Neuronal stem cell (in vitro differentiated cells): Measurements from ENCODE around the gene YAE1.

ENCODE experiments used
- DNase-seq: peaks from one replicate; pipeline ENCODE4 v3.0.0-alpha.2; 2013; ENCODE audit warnings: low spot score
- H2AFZ ChIP-seq: one replicate; pipeline ENCODE4 v1.6.1; 2013; ENCODE audit warnings: mild to moderate bottlenecking, low read length, inconsistent platforms
- H2AK5ac ChIP-seq: 2 replicates; pipeline ENCODE4 v1.6.1; 2013; ENCODE audit warnings: low read depth, mild to moderate bottlenecking, inconsistent platforms, low read length, moderate library complexity, mixed read lengths
- H2BK120ac ChIP-seq: 2 replicates; pipeline ENCODE4 v1.6.1; 2013; ENCODE audit warnings: low read depth, mild to moderate bottlenecking, inconsistent platforms, low read length, moderate library complexity, mixed read lengths
- H2BK12ac ChIP-seq: one replicate; pipeline ENCODE4 v1.6.1; 2013; ENCODE audit warnings: low read length, inconsistent platforms
- H2BK15ac ChIP-seq: 2 replicates; pipeline ENCODE4 v1.6.1; 2013; ENCODE audit warnings: mild to moderate bottlenecking, low read length, inconsistent platforms, mixed read lengths
- H2BK5ac ChIP-seq: one replicate; pipeline ENCODE4 v1.6.1; 2013; ENCODE audit warnings: inconsistent platforms, mild to moderate bottlenecking, low read length, moderate library complexity
- H3K14ac ChIP-seq: one replicate; pipeline ENCODE4 v1.6.1; 2013; ENCODE audit warnings: low read length, inconsistent platforms
- H3K18ac ChIP-seq: 2 replicates; pipeline ENCODE4 v1.6.1; 2013; ENCODE audit warnings: low read length, inconsistent platforms
- H3K23ac ChIP-seq: 2 replicates; pipeline ENCODE4 v1.6.1; 2013; ENCODE audit warnings: low read depth, mild to moderate bottlenecking, mixed read lengths, low read length, inconsistent platforms; ENCODE audit not compliant: poor library complexity
- H3K27ac ChIP-seq: replicated peaks from 3 replicates; pipeline ENCODE4 v1.5.1; 2013; ENCODE audit warnings: low read length, inconsistent platforms
- H3K27me3 ChIP-seq, 3 experiments: 2 replicates each; pipeline ENCODE4 v1.6.1; 2013; ENCODE audit warnings: low read length in 3 of 3, mild to moderate bottlenecking in 2 of 3, inconsistent platforms in 1 of 3, low read depth in 1 of 3, mixed read lengths in 1 of 3, moderate library complexity in 1 of 3; ENCODE audit not compliant: control insufficient read depth in 3 of 3, insufficient read depth in 3 of 3
- H3K36me3 ChIP-seq, 2 donors: replicated peaks in 1 of 2; 2 replicates each; pipeline ENCODE4 v1.6.1; 2013; ENCODE audit warnings: low read length in 2 of 2; ENCODE audit not compliant: control insufficient read depth in 2 of 2, insufficient read depth in 2 of 2
- H3K4ac ChIP-seq: 2 replicates; pipeline ENCODE4 v1.6.1; 2013; ENCODE audit warnings: inconsistent platforms, mild to moderate bottlenecking, low read length, moderate library complexity
- H3K4me1 ChIP-seq, 2 donors: 1 replicate in 1 of 2; 2 replicates in 1 of 2; pipeline ENCODE4 v1.6.1; 2013; ENCODE audit warnings: low read length in 2 of 2, low read depth in 1 of 2; ENCODE audit not compliant: control insufficient read depth in 2 of 2, insufficient read depth in 1 of 2
- H3K4me2 ChIP-seq: one replicate; pipeline ENCODE4 v1.6.1; 2013; ENCODE audit warnings: mild to moderate bottlenecking, low read length, inconsistent platforms; ENCODE audit not compliant: insufficient read depth, poor library complexity, severe bottlenecking
- H3K4me3 ChIP-seq, 2 donors: 2 replicates each; pipeline ENCODE4 v1.5.1; 2013; ENCODE audit warnings: low read length in 2 of 2, mild to moderate bottlenecking in 2 of 2, inconsistent platforms in 1 of 2, moderate library complexity in 1 of 2
- H3K79me1 ChIP-seq: one replicate; pipeline ENCODE4 v1.6.1; 2013; ENCODE audit warnings: low read depth, mild to moderate bottlenecking, inconsistent platforms, low read length, moderate library complexity
- H3K9ac ChIP-seq: one replicate; pipeline ENCODE4 v1.6.1; 2013; ENCODE audit warnings: mild to moderate bottlenecking, low read depth, low read length, inconsistent platforms; ENCODE audit not compliant: poor library complexity
- H3K9me3 ChIP-seq, 2 donors: replicated peaks in 1 of 2; 2 replicates each; pipeline versions ENCODE3 to v1.6.1; 2013; ENCODE audit warnings: low read length in 2 of 2, mild to moderate bottlenecking in 2 of 2, inconsistent platforms in 1 of 2, low read depth in 1 of 2, mixed read lengths in 1 of 2, moderate library complexity in 1 of 2; ENCODE audit not compliant: control insufficient read depth in 2 of 2, insufficient read depth in 1 of 2
- H4K8ac ChIP-seq: one replicate; pipeline ENCODE4 v1.6.1; 2013; ENCODE audit warnings: low read depth, mild to moderate bottlenecking, inconsistent platforms, low read length, moderate library complexity
- H4K91ac ChIP-seq: one replicate; pipeline ENCODE4 v1.6.1; 2013; ENCODE audit warnings: low read length, low read depth, mild to moderate bottlenecking, inconsistent platforms; ENCODE audit not compliant: poor library complexity
- WGBS, 2 donors: extraction: QIAGEN DNeasy Blood & Tissue Kit; methylation state at CpG; one replicate each; pipeline ENCODE4 v1.1.7; 2013; ENCODE audit warnings: missing lambda C conversion rate in 2 of 2, mixed read lengths in 1 of 2; ENCODE audit not compliant: insufficient read length in 2 of 2, insufficient replicate concordance in 1 of 2; ENCODE audit errors: extremely low coverage in 2 of 2; 5-methylcytosine and 5-hydroxymethylcytosine counted together

Gene YAE1

GRCh38 chr7:39580149-39580874, 14.1 kb downstream of the YAE1 start:
- WGBS, 2 donors = no CpG with 5 or more reads among the region's 8 CpGs

DNA sequence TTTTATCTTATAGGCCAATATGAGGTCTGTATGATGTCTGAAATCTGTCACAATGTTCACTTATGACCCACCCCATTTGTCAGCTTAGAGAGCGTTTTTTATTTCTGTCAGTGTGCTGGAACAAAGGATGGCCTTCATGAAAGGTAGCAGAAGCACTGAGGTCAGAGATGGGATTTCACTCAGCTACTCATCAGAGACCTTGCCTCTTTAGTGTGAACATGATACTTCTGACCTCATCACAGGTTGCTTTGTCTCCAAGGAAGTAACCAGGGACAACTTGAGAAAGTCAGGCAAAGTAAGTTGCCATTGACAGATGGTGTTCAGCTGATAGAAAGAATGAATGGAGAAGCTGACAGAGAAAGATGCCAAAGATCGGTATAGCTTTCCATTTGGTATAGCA, 16.3 kb downstream of the YAE1 start:
- Histone ChIP-seq H3K9me3 (peaks cover 0 to under 1% of the 10 kb centered on the region in 2 donors), H2AFZ (no peak overlapping the region), H3K27ac (no peak overlapping the region), H2BK5ac (no peak overlapping the region), H3K14ac (no peak overlapping the region), H4K8ac (no peak overlapping the region), H2BK15ac (no peak overlapping the region), H2BK120ac (no peak overlapping the region), H2AK5ac (no peak overlapping the region), H3K4me2 (no peak overlapping the region), H3K36me3 (peaks cover 4 to 11% of the 10 kb centered on the region in 2 donors), H2BK12ac (no peak overlapping the region), H3K79me1 (peaks cover 3% of the 10 kb centered on the region), H4K91ac (no peak overlapping the region), H3K4me3 (no peak overlapping the region), H3K18ac (no peak overlapping the region), H3K23ac (no peak overlapping the region), H3K4me1 (peaks cover 0 to 2% of the 10 kb centered on the region in 2 donors), H3K9ac (no peak overlapping the region), H3K27me3 (no peaks in the 10 kb centered on the region), H3K4ac (no peak overlapping the region)
- DNase-seq = peak; percentile 18
- WGBS, 2 donors = no CpG with 5 or more reads among the region's 2 CpGs

More at GRCh38 chr7:39580149-39580874, 14.1 kb downstream of the YAE1 start:
- peak; percentile 80 for DNase-seq
- Histone ChIP-seq H4K8ac (no peak overlapping the region), H3K23ac (no peak overlapping the region), H3K9me3 (peaks cover 3 to 7% of the 10 kb centered on the region in 2 donors), H2AFZ (no peak overlapping the region), H2BK120ac (no peak overlapping the region), H3K27ac (no peak overlapping the region), H3K79me1 (peaks cover 3% of the 10 kb centered on the region), H3K14ac (no peak overlapping the region), H2BK12ac (no peak overlapping the region), H3K36me3 (peaks cover 6 to 26% of the 10 kb centered on the region in 2 donors), H3K18ac (no peak overlapping the region), H2AK5ac (no peak overlapping the region), H2BK15ac (no peak overlapping the region), H2BK5ac (no peak overlapping the region), H3K4me2 (no peak overlapping the region), H3K4ac (no peak overlapping the region), H3K4me3 (no peak overlapping the region), H3K4me1 (peaks cover 0 to 2% of the 10 kb centered on the region in 2 donors), H4K91ac (no peak overlapping the region), H3K9ac (no peak overlapping the region), H3K27me3 (no peaks in the 10 kb centered on the region)

GRCh38 chr7:39583539-39583938, 17.3 kb downstream of the YAE1 start:
- Histone ChIP-seq H3K4me2 (no peak overlapping the region), H3K27me3 (no peaks in the 10 kb centered on the region), H3K9ac (no peak overlapping the region), H3K23ac (no peak overlapping the region), H3K36me3 (peaks cover under 1 to 7% of the 10 kb centered on the region in 2 donors), H2BK120ac (no peak overlapping the region), H3K4me1 (peaks cover 0 to 2% of the 10 kb centered on the region in 2 donors), H4K91ac (no peak overlapping the region), H2AK5ac (no peak overlapping the region), H2BK15ac (no peak overlapping the region), H3K27ac (no peak overlapping the region), H3K4me3 (no peak overlapping the region), H4K8ac (no peak overlapping the region), H3K18ac (no peak overlapping the region), H2BK12ac (no peak overlapping the region), H3K9me3 (no peaks in the 10 kb centered on the region), H3K79me1 (peaks cover 3% of the 10 kb centered on the region), H3K14ac (no peak overlapping the region), H2BK5ac (no peak overlapping the region), H3K4ac (no peak overlapping the region), H2AFZ (no peak overlapping the region)
- no peak for DNase-seq
- WGBS, 2 donors = no CpG with 5 or more reads among the region's 2 CpGs

DNA sequence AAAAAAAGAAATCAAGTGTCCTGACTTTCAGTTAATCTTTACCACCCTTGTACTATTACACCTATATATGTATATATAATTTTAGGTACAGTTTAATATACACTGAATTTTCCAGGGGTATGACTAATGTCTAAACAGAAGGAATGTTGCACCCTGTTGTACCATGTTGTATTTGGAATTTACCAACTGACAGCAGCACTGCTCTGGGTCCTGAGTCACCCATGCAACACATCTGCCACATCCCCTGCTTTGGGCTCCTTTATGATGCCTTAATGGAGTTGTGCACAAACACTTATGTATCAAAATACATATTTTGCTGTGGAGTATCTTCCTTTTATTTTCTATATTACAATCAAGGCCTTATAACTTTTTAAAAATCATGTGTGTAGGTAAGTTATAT, 21.2 kb downstream of the YAE1 start:
- no peak overlapping the region for H3K27ac ChIP-seq
- no peak overlapping the region for H3K9ac ChIP-seq
- no peak overlapping the region for H3K14ac ChIP-seq
- no peak overlapping the region for H3K4me2 ChIP-seq
- H2AFZ ChIP-seq = no peak overlapping the region
- H3K9me3 ChIP-seq = no peaks in the 10 kb centered on the region
- no peak overlapping the region for H3K23ac ChIP-seq
- H2BK15ac ChIP-seq = no peak overlapping the region
- H4K8ac ChIP-seq = no peak overlapping the region
- no peaks in the 10 kb centered on the region for H3K27me3 ChIP-seq
- no peak overlapping the region for H4K91ac ChIP-seq
- peaks cover 2 to 8% of the 10 kb centered on the region in 2 donors for H3K4me1 ChIP-seq
- no peak overlapping the region for H2BK12ac ChIP-seq
- peaks cover 3% of the 10 kb centered on the region for H3K79me1 ChIP-seq
- no peak overlapping the region for H2BK5ac ChIP-seq
- no peak for DNase-seq
- no peak overlapping the region for H2AK5ac ChIP-seq
- H2BK120ac ChIP-seq = no peak overlapping the region
- H3K36me3 ChIP-seq = no peaks in the 10 kb centered on the region
- no peak overlapping the region for H3K4me3 ChIP-seq
- H3K18ac ChIP-seq = no peak overlapping the region
- H3K4ac ChIP-seq = no peak overlapping the region
